H1 (cell line): ENCODE data around the gene ABCC9. TPM values are rescaled to one million over a fixed set of nuclear protein-coding genes. Genes with fewer than 3 reads are reported as not detected.

Experiments used
- CTCF ChIA-PET: fragments of 300-600 bp; sonication (Branson Sonifier 250); formaldehyde crosslinking; loops from one replicate; lab custom pipeline; 2021; ENCODE audit not compliant: partially characterized antibody; lab: Charles Lee
- POLR2A ChIA-PET: fragments of 300-600 bp; sonication (Branson Sonifier 250); formaldehyde crosslinking; loops from one replicate; lab custom pipeline; 2021; ENCODE audit warnings: inconsistent platforms; ENCODE audit not compliant: partially characterized antibody; lab: Charles Lee
- DNase-seq, 2 experiments: peaks; one replicate each; pipeline versions ENCODE4 v3.0.0 to v3.0.0-alpha.2; 2010 to 2022; ENCODE audit warnings: low spot score in 2 of 2, low read depth in 1 of 2, mixed read lengths in 1 of 2
- FAIRE-seq: peaks from 2 replicates; lab custom pipeline; 2011; peaks lifted over from hg19 to GRCh38; lab: Jason Lieb, UNC
- H2AFZ ChIP-seq: 2 replicates; pipeline ENCODE4 v1.8.1; 2012; ENCODE audit warnings: low read length, inconsistent platforms
- H2AK5ac ChIP-seq: 2 replicates; pipeline ENCODE4 v1.6.1; 2013; ENCODE audit warnings: low read depth, low read length
- H2BK120ac ChIP-seq: replicated peaks from 2 replicates; pipeline ENCODE3; 2013; ENCODE audit warnings: low read depth, low read length, inconsistent platforms
- H2BK12ac ChIP-seq: 2 replicates; pipeline ENCODE4 v1.6.1; 2013; ENCODE audit warnings: low read depth, low read length
- H2BK15ac ChIP-seq: 2 replicates; pipeline ENCODE4 v1.6.1; 2013; ENCODE audit warnings: low read length
- H2BK20ac ChIP-seq: 2 replicates; pipeline ENCODE4 v1.6.1; 2013; ENCODE audit warnings: low read length
- H2BK5ac ChIP-seq: 2 replicates; pipeline ENCODE4 v1.6.1; 2013; ENCODE audit warnings: low read depth, low read length
- H3K14ac ChIP-seq: 2 replicates; pipeline ENCODE4 v1.6.1; 2013; ENCODE audit warnings: inconsistent platforms; ENCODE audit not compliant: insufficient read length
- H3K18ac ChIP-seq: 2 replicates; pipeline ENCODE4 v1.6.1; 2013; ENCODE audit warnings: low read length; ENCODE audit errors: extremely low read depth
- H3K23ac ChIP-seq: 2 replicates; pipeline ENCODE4 v1.6.1; 2013; ENCODE audit warnings: inconsistent platforms; ENCODE audit not compliant: insufficient read length
- H3K23me2 ChIP-seq: 2 replicates; pipeline ENCODE4 v1.6.1; 2013; ENCODE audit warnings: low read depth, low read length
- H3K27ac ChIP-seq: 2 replicates; pipeline ENCODE4 v1.6.1; 2011; ENCODE audit warnings: low read depth, low read length, inconsistent platforms
- H3K27me3 ChIP-seq, 4 experiments: replicated peaks in 1 of 4; 1 replicate in 1 of 4; 2 replicates in 3 of 4; pipeline versions ENCODE4 v1.6.1 to v1.8.1; 2011 to 2013; ENCODE audit warnings: low read length in 3 of 4, mild to moderate bottlenecking in 3 of 4, inconsistent platforms in 2 of 4, mixed read lengths in 2 of 4, moderate library complexity in 1 of 4; ENCODE audit not compliant: control insufficient read depth in 3 of 4, insufficient read depth in 3 of 4; ENCODE audit errors: extremely low read depth in 1 of 4
- H3K36me3 ChIP-seq, 4 experiments: 2 replicates each; pipeline versions ENCODE4 v1.6.1 to v1.8.1; 2011 to 2013; ENCODE audit warnings: mild to moderate bottlenecking in 4 of 4, low read length in 3 of 4, moderate library complexity in 2 of 4, control low read depth in 1 of 4, inconsistent platforms in 1 of 4; ENCODE audit not compliant: insufficient read depth in 4 of 4, control insufficient read depth in 2 of 4
- H3K4ac ChIP-seq: replicated peaks from 2 replicates; pipeline ENCODE3; 2013; ENCODE audit warnings: low read length, low read depth, mixed read lengths, inconsistent platforms; ENCODE audit not compliant: insufficient read length
- H3K4me1 ChIP-seq, 4 experiments: replicated peaks in 1 of 4; 1 replicate in 1 of 4; 2 replicates in 3 of 4; pipeline versions ENCODE4 v1.6.1 to v1.8.1; 2011 to 2013; ENCODE audit warnings: low read length in 3 of 4, inconsistent platforms in 2 of 4, mixed read lengths in 1 of 4; ENCODE audit not compliant: insufficient read depth in 4 of 4, control insufficient read depth in 3 of 4
- H3K4me2 ChIP-seq, 2 experiments: 2 replicates each; pipeline versions ENCODE4 v1.6.1 to v1.8.1; 2011 to 2013; ENCODE audit warnings: low read depth in 2 of 2, low read length in 2 of 2, control low read depth in 1 of 2, inconsistent platforms in 1 of 2, mild to moderate bottlenecking in 1 of 2; ENCODE audit not compliant: insufficient read depth in 1 of 2
- H3K4me3 ChIP-seq, 4 experiments: fragments of 200-600, 300-600 bp in 1 of 4; sonication (generic), shearing (Covaris generic), sonication (Bioruptor Twin) in 1 of 4; 2 replicates each; pipeline versions ENCODE4 v1.5.1 to v1.8.1; 2011 to 2016; ENCODE audit warnings: low read length in 4 of 4, low read depth in 3 of 4, control low read depth in 2 of 4, inconsistent platforms in 2 of 4, mild to moderate bottlenecking in 2 of 4, mixed read lengths in 1 of 4, moderate library complexity in 1 of 4; ENCODE audit not compliant: insufficient read depth in 2 of 4; ENCODE audit errors: extremely low read depth in 1 of 4
- H3K56ac ChIP-seq: replicated peaks from 2 replicates; pipeline ENCODE3; 2013; ENCODE audit warnings: low read depth, mild to moderate bottlenecking, mixed read lengths, low read length, inconsistent platforms; ENCODE audit not compliant: insufficient read length
- H3K79me1 ChIP-seq: 2 replicates; pipeline ENCODE4 v1.6.1; 2013; ENCODE audit warnings: low read depth, low read length, control low read depth
- H3K79me2 ChIP-seq, 2 experiments: 2 replicates each; pipeline versions ENCODE4 v1.6.1 to v1.8.1; 2012 to 2013; ENCODE audit warnings: low read length in 2 of 2, mild to moderate bottlenecking in 2 of 2, inconsistent platforms in 1 of 2; ENCODE audit not compliant: insufficient read depth in 2 of 2, control insufficient read depth in 1 of 2
- H3K9ac ChIP-seq, 4 experiments: replicated peaks in 1 of 4; 1 replicate in 1 of 4; 2 replicates in 3 of 4; pipeline versions ENCODE4 v1.6.1 to v1.8.1; 2011 to 2013; ENCODE audit warnings: low read depth in 3 of 4, low read length in 3 of 4, control low read depth in 2 of 4, mild to moderate bottlenecking in 2 of 4, moderate library complexity in 2 of 4, inconsistent platforms in 1 of 4; ENCODE audit errors: extremely low read depth in 1 of 4
- H3K9me3 ChIP-seq, 2 experiments: 2 replicates each; pipeline versions ENCODE4 v1.6.1 to v1.8.1; 2012 to 2013; ENCODE audit warnings: mild to moderate bottlenecking in 2 of 2, moderate library complexity in 2 of 2, control low read depth in 1 of 2, inconsistent platforms in 1 of 2, low read depth in 1 of 2, low read length in 1 of 2, mixed read lengths in 1 of 2; ENCODE audit not compliant: insufficient read depth in 2 of 2
- H4K20me1 ChIP-seq, 2 experiments: replicated peaks in 1 of 2; 2 replicates each; pipeline versions ENCODE3 to v1.8.1; 2011 to 2013; ENCODE audit warnings: inconsistent platforms in 2 of 2, low read length in 2 of 2, mild to moderate bottlenecking in 1 of 2; ENCODE audit not compliant: insufficient read depth in 2 of 2, control insufficient read depth in 1 of 2
- H4K5ac ChIP-seq: 2 replicates; pipeline ENCODE4 v1.6.1; 2013; ENCODE audit warnings: low read length, low read depth, mixed read lengths, inconsistent platforms; ENCODE audit not compliant: insufficient read length
- H4K8ac ChIP-seq: 2 replicates; pipeline ENCODE4 v1.8.0; 2013; ENCODE audit warnings: mild to moderate bottlenecking, moderate library complexity, low read length, inconsistent platforms; ENCODE audit not compliant: insufficient read depth; ENCODE audit errors: extremely low read depth
- H4K91ac ChIP-seq: replicated peaks from 2 replicates; pipeline ENCODE3; 2013; ENCODE audit warnings: low read length, mixed read lengths, inconsistent platforms; ENCODE audit not compliant: insufficient read length
- BRCA1 ChIP-seq: IDR thresholded peaks from 2 replicates; pipeline ENCODE4 v1.6.1; 2012; ENCODE audit warnings: low read depth, low read length, improper control_type of control experiment
- HDAC6 ChIP-seq: IDR thresholded peaks from one replicate; pipeline ENCODE4 v1.7.1; 2012; ENCODE audit warnings: low read depth, mild to moderate bottlenecking, inconsistent platforms, low read length, moderate library complexity
- SP4 ChIP-seq: IDR thresholded peaks from 2 replicates; pipeline ENCODE4 v1.6.1; 2012; ENCODE audit warnings: low read length, inconsistent platforms
- TAF7 ChIP-seq: optimal IDR thresholded peaks from 2 replicates; pipeline ENCODE3; 2011; ENCODE audit warnings: low read depth, mild to moderate bottlenecking, inconsistent platforms, low read length, moderate library complexity, borderline replicate concordance
- YY1 ChIP-seq: IDR thresholded peaks from 2 replicates; pipeline ENCODE4 v1.6.1; 2011; ENCODE audit warnings: low read depth, mild to moderate bottlenecking, low read length
- WGBS, 2 experiments: shearing (Covaris generic) in 1 of 2; methylation state at CpG; one replicate each; pipeline versions ENCODE4 v1.1.6 to v1.1.7; 2013 to 2015; ENCODE audit warnings: low lambda C conversion rate in 2 of 2, mixed read lengths in 2 of 2, inconsistent platforms in 1 of 2, low coverage in 1 of 2, missing lambda C conversion rate in 1 of 2; ENCODE audit not compliant: insufficient replicate concordance in 2 of 2, insufficient coverage in 1 of 2, insufficient read length in 1 of 2; ENCODE audit errors: extremely low coverage in 1 of 2, missing lambda C conversion rate in 1 of 2; 5-methylcytosine and 5-hydroxymethylcytosine counted together
- polyA plus RNA-seq, 7 experiments: library from polyadenylated mRNA; depleted of rRNA in 3 of 7; stranded (reverse) in 5 of 7; unstranded in 2 of 7; fragments of >200 nt in 5 of 7; fragments of 200-250 nt in 2 of 7; gene quantifications; 1 replicate in 5 of 7; 2 replicates in 1 of 7; 4 replicates in 1 of 7; pipeline versions ENCODE4 v1.2.1 to v1.2.3, GENCODE V29; 2011 to 2013; ENCODE audit warnings: missing spikeins in 2 of 7, mixed read lengths in 2 of 7
- total RNA-seq: library from RNA; stranded (reverse); fragmentation: NEBNext Ultra II Directional; extraction: Animal tissue kit (Norgen Biotek cat#: 25700); gene quantifications from 2 replicates; pipeline ENCODE4 v1.2.1, GENCODE V29; 2021
- TF ChIP-seq, protein P1 (sequence below): IDR thresholded peaks from 2 replicates; pipeline ENCODE4 v1.6.1; 2011; ENCODE audit warnings: low read depth, mild to moderate bottlenecking, low read length; ENCODE audit not compliant: insufficient read depth

Gene ABCC9
- total and polyA plus RNA-seq, 2 of the 8 experiments (the other 6 are each of a cell fraction or from before 2014, with no cell fraction given), result under 0.01 TPM; not detected in 1

DNA sequence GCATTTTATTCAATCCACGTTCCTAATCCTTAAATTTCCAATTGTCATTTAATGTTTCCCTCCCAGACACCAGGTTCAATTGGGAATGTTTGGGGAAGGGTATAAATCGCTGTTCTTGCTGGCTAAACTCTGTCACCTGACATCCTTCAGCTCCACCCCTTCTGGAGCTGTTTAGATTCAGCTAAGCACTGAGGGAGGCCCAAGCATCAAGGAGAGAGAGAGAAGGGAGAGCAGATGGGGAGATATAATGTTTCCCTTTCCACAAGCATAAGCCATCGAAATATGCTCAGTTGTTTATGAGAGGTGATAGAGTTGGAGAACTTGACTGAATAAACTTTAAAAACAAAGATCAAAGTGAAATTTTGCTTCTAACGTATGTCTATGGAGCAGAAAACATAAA lies 1.8 kb downstream of the ABCC9 start:
- no peak overlapping the region for H3K27ac ChIP-seq
- H3K4me1 ChIP-seq, result no peaks in the 10 kb centered on the region
- peaks cover 1 to 32% (median 26%) of the 10 kb centered on the region in 4 experiments for H3K27me3 ChIP-seq
- H2BK120ac ChIP-seq, result no peak overlapping the region
- no peak overlapping the region for H3K4ac ChIP-seq
- H3K9ac ChIP-seq, result no peak overlapping the region
- no peaks in the 10 kb centered on the region for H3K9me3 ChIP-seq
- 74% methylated on average over 4 of the region's 4 CpGs; no CpG with 5 or more reads in 1 of the 2 experiments for WGBS, 2 experiments
- H3K79me2 ChIP-seq, result no peaks in the 10 kb centered on the region
- H4K91ac ChIP-seq, result no peak overlapping the region
- H3K79me1 ChIP-seq, result no peaks in the 10 kb centered on the region
- no peaks in the 10 kb centered on the region for H4K20me1 ChIP-seq
- H3K23ac ChIP-seq, result no peak overlapping the region
- DNase-seq, result no peak
- CTCF ChIA-PET, result interaction anchor here (0.9 kb wide), 1 partner anchor 51 kb away, joined by 4 read pairs; no protein-coding TSS in a partner anchor
- TF ChIP-seq SP4, result no peak
- TF ChIP-seq, protein P1, sequence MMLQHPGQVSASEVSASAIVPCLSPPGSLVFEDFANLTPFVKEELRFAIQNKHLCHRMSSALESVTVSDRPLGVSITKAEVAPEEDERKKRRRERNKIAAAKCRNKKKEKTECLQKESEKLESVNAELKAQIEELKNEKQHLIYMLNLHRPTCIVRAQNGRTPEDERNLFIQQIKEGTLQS, result no peak
- TF ChIP-seq YY1, result no peak
- no peak for TF ChIP-seq BRCA1
- no peak for TF ChIP-seq HDAC6
- no peak for TF ChIP-seq TAF7
- TF ChIP-seq, all 59 proteins: peak for 0
- Histone ChIP-seq H3K36me3 (no peaks in the 10 kb centered on the region), H2AK5ac (no peak overlapping the region), H2AFZ (peak overlapping the region; percentile 63; the same call in 1 of the 2 replicates), H3K4me3 (no peak overlapping the region), H4K5ac (no peak overlapping the region), H3K4me2 (no peak overlapping the region), H3K56ac (no peak overlapping the region), H4K8ac (no peak overlapping the region), H2BK5ac (no peak overlapping the region), H2BK20ac (no peak overlapping the region), H3K23me2 (peaks cover 11% of the 10 kb centered on the region; the same call in 1 of the 2 replicates), H3K14ac (no peak overlapping the region), H2BK15ac (no peak overlapping the region), H3K18ac (no peak overlapping the region), H2BK12ac (no peak overlapping the region)
- POLR2A ChIA-PET, result no interaction called here
- FAIRE-seq, result no peak
